MM.1S (cell line): ENCODE measurements around the gene UBE3A.

Experiments
- EZH2phosphoT487 ChIP-seq: fragments of 300-600 bp; sonication (generic); IDR thresholded peaks from 2 replicates; pipeline ENCODE4 v1.6.1; 2018; ENCODE audit warnings: antibody characterized with exemption, low read length
- TF ChIP-seq, protein P1 (sequence below): fragments of 300-600 bp; sonication (generic); IDR thresholded peaks from 2 replicates; pipeline ENCODE4 v1.5.1; 2016; ENCODE audit warnings: antibody characterized with exemption, low read length, mixed read lengths

DNA sequence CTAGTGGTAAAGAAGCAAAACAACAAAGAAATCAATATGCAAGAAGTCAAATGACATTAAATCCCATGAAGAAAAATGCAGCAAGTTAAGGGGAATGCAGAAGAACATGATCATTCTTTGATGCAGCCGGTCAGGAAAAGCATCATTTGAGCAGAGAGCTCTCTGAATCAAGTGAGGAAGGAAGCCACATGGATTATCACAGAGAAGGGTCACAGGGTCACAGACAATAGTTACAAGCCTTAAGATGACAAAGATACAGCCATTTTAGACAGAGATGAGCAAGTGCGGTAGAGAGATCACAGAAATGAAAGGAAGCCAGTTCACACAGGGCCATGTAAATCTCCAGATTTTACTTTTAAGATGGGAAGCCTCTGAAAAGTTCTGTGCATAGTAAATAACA lies 43.9 kb downstream of the UBE3A start:
- TF ChIP-seq EZH2phosphoT487, result no peak
- TF ChIP-seq, protein P1, sequence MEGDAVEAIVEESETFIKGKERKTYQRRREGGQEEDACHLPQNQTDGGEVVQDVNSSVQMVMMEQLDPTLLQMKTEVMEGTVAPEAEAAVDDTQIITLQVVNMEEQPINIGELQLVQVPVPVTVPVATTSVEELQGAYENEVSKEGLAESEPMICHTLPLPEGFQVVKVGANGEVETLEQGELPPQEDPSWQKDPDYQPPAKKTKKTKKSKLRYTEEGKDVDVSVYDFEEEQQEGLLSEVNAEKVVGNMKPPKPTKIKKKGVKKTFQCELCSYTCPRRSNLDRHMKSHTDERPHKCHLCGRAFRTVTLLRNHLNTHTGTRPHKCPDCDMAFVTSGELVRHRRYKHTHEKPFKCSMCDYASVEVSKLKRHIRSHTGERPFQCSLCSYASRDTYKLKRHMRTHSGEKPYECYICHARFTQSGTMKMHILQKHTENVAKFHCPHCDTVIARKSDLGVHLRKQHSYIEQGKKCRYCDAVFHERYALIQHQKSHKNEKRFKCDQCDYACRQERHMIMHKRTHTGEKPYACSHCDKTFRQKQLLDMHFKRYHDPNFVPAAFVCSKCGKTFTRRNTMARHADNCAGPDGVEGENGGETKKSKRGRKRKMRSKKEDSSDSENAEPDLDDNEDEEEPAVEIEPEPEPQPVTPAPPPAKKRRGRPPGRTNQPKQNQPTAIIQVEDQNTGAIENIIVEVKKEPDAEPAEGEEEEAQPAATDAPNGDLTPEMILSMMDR, result no peak
